HepG2 (cell line): Measurements from ENCODE around the gene EYA2.

Experiments
- BCL6 ChIP-seq: IDR thresholded peaks from 2 replicates; pipeline ENCODE4 v1.6.1; 2016; ENCODE audit warnings: missing genetic modification reagents, missing compliant biosample characterization
- EZH2 ChIP-seq: conservative IDR thresholded peaks from 2 replicates; pipeline ENCODE4 v1.6.1; 2012; ENCODE audit warnings: mild to moderate bottlenecking, low read depth, low read length, moderate library complexity
- FOXM1 ChIP-seq: sonication (generic); formaldehyde crosslinking; IDR thresholded peaks from 2 replicates; pipeline ENCODE4 v1.5.0; 2020; ENCODE audit warnings: missing genetic modification reagents
- GABPB1 ChIP-seq: IDR thresholded peaks from 2 replicates; pipeline ENCODE4 v1.6.1; 2016; ENCODE audit warnings: mild to moderate bottlenecking, missing genetic modification reagents, moderate library complexity, missing compliant biosample characterization
- HCFC1 ChIP-seq: fragments of 150-350 bp; IDR thresholded peaks from 2 replicates; pipeline ENCODE4 v1.6.1; 2014; ENCODE audit warnings: low read depth, low read length
- JUN ChIP-seq: sonication (generic); formaldehyde crosslinking; IDR thresholded peaks from 2 replicates; pipeline ENCODE4 v1.4.0; 2020; ENCODE audit warnings: mild to moderate bottlenecking, missing genetic modification reagents
- MAFK ChIP-seq, 2 experiments: IDR thresholded peaks in 1 of 2; conservative IDR thresholded peaks in 1 of 2; 2 replicates each; pipeline ENCODE4 v1.6.1; 2011; ENCODE audit warnings: improper control_type of control experiment in 2 of 2, low read length in 2 of 2
- MEIS1 ChIP-seq: sonication (generic); formaldehyde crosslinking; IDR thresholded peaks from 2 replicates; pipeline ENCODE4 v1.9.0; 2021; ENCODE audit warnings: mild to moderate bottlenecking, missing genetic modification reagents, moderate library complexity, borderline replicate concordance
- POLR2A ChIP-seq, 2 experiments: IDR thresholded peaks; 2 replicates each; pipeline ENCODE4 v1.6.1; 2011; ENCODE audit warnings: low read depth in 2 of 2, low read length in 2 of 2, mild to moderate bottlenecking in 1 of 2, moderate library complexity in 1 of 2; ENCODE audit not compliant: insufficient read depth in 1 of 2
- ZNF543 ChIP-seq: sonication (generic); formaldehyde crosslinking; IDR thresholded peaks from 2 replicates; pipeline ENCODE4 v1.4.0; 2020; ENCODE audit warnings: mild to moderate bottlenecking, missing genetic modification reagents
- TF ChIP-seq, protein P1 (sequence below): sonication (generic); formaldehyde crosslinking; IDR thresholded peaks from 2 replicates; pipeline ENCODE4 v1.5.0; 2020; ENCODE audit warnings: mild to moderate bottlenecking, missing genetic modification reagents, moderate library complexity

DNA sequence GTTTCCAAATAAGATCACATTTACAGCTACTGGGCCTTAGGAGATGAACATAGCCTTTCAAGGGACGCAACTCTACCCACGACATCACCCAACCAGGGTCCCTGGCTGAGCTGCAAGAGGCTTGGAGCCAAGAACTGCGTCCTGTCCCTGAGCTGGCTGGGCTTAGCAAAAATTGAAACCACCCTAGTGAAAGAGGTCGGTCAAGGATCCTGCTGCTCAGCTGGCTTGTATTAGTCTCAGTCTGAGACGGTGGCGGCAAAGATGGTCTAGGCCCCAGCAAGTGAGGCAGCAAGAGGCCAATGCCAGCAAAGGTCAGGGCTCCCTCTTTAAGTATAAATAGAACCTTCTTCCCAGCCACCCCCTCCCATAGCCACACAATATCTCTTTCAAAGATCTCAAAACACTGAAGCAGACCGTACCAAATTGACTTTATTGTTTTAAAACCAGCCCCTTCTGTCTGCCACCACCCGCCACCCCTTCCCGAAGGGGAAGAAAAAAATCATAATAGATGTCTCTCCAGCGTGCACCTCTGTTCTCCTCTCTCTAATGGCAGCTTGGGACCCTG, 140.5 kb downstream of the EYA2 start:
- TF ChIP-seq, protein P1, sequence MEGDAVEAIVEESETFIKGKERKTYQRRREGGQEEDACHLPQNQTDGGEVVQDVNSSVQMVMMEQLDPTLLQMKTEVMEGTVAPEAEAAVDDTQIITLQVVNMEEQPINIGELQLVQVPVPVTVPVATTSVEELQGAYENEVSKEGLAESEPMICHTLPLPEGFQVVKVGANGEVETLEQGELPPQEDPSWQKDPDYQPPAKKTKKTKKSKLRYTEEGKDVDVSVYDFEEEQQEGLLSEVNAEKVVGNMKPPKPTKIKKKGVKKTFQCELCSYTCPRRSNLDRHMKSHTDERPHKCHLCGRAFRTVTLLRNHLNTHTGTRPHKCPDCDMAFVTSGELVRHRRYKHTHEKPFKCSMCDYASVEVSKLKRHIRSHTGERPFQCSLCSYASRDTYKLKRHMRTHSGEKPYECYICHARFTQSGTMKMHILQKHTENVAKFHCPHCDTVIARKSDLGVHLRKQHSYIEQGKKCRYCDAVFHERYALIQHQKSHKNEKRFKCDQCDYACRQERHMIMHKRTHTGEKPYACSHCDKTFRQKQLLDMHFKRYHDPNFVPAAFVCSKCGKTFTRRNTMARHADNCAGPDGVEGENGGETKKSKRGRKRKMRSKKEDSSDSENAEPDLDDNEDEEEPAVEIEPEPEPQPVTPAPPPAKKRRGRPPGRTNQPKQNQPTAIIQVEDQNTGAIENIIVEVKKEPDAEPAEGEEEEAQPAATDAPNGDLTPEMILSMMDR = no peak
- TF ChIP-seq POLR2A (IDR thresholded peaks at IDR 0.05; ENCODE audit: insufficient read depth in 1 of 2, low read depth in 2 of 2, low read length in 2 of 2) = no peak
- TF ChIP-seq MAFK (conservative IDR thresholded peaks at IDR 0.05 in 1 of 2, IDR thresholded peaks at IDR 0.05 in 1 of 2; ENCODE audit: low read length in 2 of 2) = no peak
- TF ChIP-seq ZNF543 (CRISPR knock-in tag) = no peak
- no peak for TF ChIP-seq GABPB1
- TF ChIP-seq JUN = no peak
- no peak for TF ChIP-seq EZH2
- TF ChIP-seq HCFC1 = no peak
- no peak for TF ChIP-seq FOXM1 (CRISPR knock-in tag)
- no peak for TF ChIP-seq BCL6
- TF ChIP-seq MEIS1 (CRISPR knock-in tag) = no peak
